HepG2 (cell line): ENCODE data around the gene METTL23. TPM values are rescaled to one million over a fixed set of nuclear protein-coding genes. Genes with fewer than 3 reads are reported as not detected.

Experiments used
- ATF5 ChIP-seq: sonication (generic); formaldehyde crosslinking; IDR thresholded peaks from 2 replicates; pipeline ENCODE4 v1.4.0; 2020; ENCODE audit warnings: mild to moderate bottlenecking, low read depth, missing genetic modification reagents
- CBFB ChIP-seq: sonication (generic); formaldehyde crosslinking; IDR thresholded peaks from 2 replicates; pipeline ENCODE4 v1.4.0; 2020; ENCODE audit warnings: missing genetic modification reagents
- EP300 ChIP-seq, 3 experiments: sonication (generic) in 1 of 3; formaldehyde crosslinking in 1 of 3; IDR thresholded peaks; 2 replicates each; pipeline versions ENCODE4 v1.5.1 to v1.6.1; 2011 to 2020; ENCODE audit warnings: low read depth in 2 of 3, low read length in 2 of 3, borderline replicate concordance in 1 of 3, improper control_type of control experiment in 1 of 3, mild to moderate bottlenecking in 1 of 3, missing genetic modification reagents in 1 of 3, moderate library complexity in 1 of 3
- FOXA3 ChIP-seq: IDR thresholded peaks from 2 replicates; pipeline ENCODE4 v1.6.1; 2016; ENCODE audit warnings: missing genetic modification reagents, missing compliant biosample characterization
- KMT2A ChIP-seq: sonication (generic); formaldehyde crosslinking; IDR thresholded peaks from 2 replicates; pipeline ENCODE4 v1.4.0; 2020; ENCODE audit warnings: missing genetic modification reagents
- NFRKB ChIP-seq: fragments of 450-650 bp; IDR thresholded peaks from 2 replicates; pipeline ENCODE4 v1.6.1; 2017
- NR2F1 ChIP-seq, 2 experiments: fragments of 450-650 bp in 1 of 2; formaldehyde crosslinking in 1 of 2; IDR thresholded peaks; 2 replicates each; pipeline versions ENCODE4 v1.5.0 to v1.6.1; 2016 to 2020; ENCODE audit warnings: mild to moderate bottlenecking in 1 of 2, missing compliant biosample characterization in 1 of 2, missing genetic modification reagents in 1 of 2, moderate library complexity in 1 of 2
- RBAK ChIP-seq: sonication (generic); formaldehyde crosslinking; IDR thresholded peaks from 2 replicates; pipeline ENCODE4 v1.5.1; 2020; ENCODE audit warnings: mild to moderate bottlenecking, missing genetic modification reagents
- RFX3 ChIP-seq: IDR thresholded peaks from 2 replicates; pipeline ENCODE4 v1.6.1; 2016; ENCODE audit warnings: missing biosample characterization, missing genetic modification reagents
- RXRA ChIP-seq: sonication (generic); formaldehyde crosslinking; IDR thresholded peaks from 2 replicates; pipeline ENCODE4 v1.5.1; 2020; ENCODE audit warnings: missing genetic modification reagents
- RXRB ChIP-seq: IDR thresholded peaks from 2 replicates; pipeline ENCODE4 v1.6.1; 2016; ENCODE audit warnings: borderline replicate concordance, missing genetic modification reagents, missing compliant biosample characterization
- SIX4 ChIP-seq: sonication (generic); formaldehyde crosslinking; IDR thresholded peaks from 2 replicates; pipeline ENCODE4 v1.4.0; 2020; ENCODE audit warnings: missing genetic modification reagents
- SNAPC2 ChIP-seq: sonication (generic); formaldehyde crosslinking; IDR thresholded peaks from 2 replicates; pipeline ENCODE4 v1.8.1; 2022; ENCODE audit warnings: mild to moderate bottlenecking, missing genetic modification reagents
- TBX3 ChIP-seq: fragments of 450-650 bp; IDR thresholded peaks from 2 replicates; pipeline ENCODE4 v1.6.1; 2017; ENCODE audit warnings: antibody characterized with exemption, mild to moderate bottlenecking, inconsistent platforms, borderline replicate concordance
- ZNF18 ChIP-seq: sonication (generic); formaldehyde crosslinking; IDR thresholded peaks from 2 replicates; pipeline ENCODE4 v1.8.0; 2022; ENCODE audit warnings: mild to moderate bottlenecking, missing genetic modification reagents; ENCODE audit not compliant: insufficient replicate concordance
- ZNF24 ChIP-seq: fragments of 450-650 bp; IDR thresholded peaks from 2 replicates; pipeline ENCODE4 v1.6.1; 2017; ENCODE audit warnings: antibody characterized with exemption, mild to moderate bottlenecking
- ZNF512B ChIP-seq: sonication (generic); formaldehyde crosslinking; IDR thresholded peaks from 2 replicates; pipeline ENCODE4 v1.5.1; 2020; ENCODE audit warnings: missing genetic modification reagents, mild to moderate bottlenecking, borderline replicate concordance
- ZNF564 ChIP-seq: sonication (generic); formaldehyde crosslinking; IDR thresholded peaks from 2 replicates; pipeline ENCODE4 v1.8.1; 2023; ENCODE audit warnings: mild to moderate bottlenecking, missing genetic modification reagents
- ZNF709 ChIP-seq: sonication (generic); formaldehyde crosslinking; IDR thresholded peaks from 2 replicates; pipeline ENCODE4 v1.5.0; 2020; ENCODE audit warnings: mild to moderate bottlenecking, missing genetic modification reagents
- polyA plus RNA-seq, 8 experiments: library from polyadenylated mRNA; depleted of rRNA in 3 of 8; stranded (reverse) in 7 of 8; unstranded in 1 of 8; fragments of >200 nt; fragmentation: Illumina TruSeq in 4 of 8; extraction: Trizol in 4 of 8; gene quantifications; 2 replicates each; pipeline versions ENCODE4 v1.2.1 to v1.2.3, GENCODE V29; 2011 to 2016; ENCODE audit warnings: low read depth in 4 of 8, missing spikeins in 1 of 8, mixed read lengths in 1 of 8; ENCODE audit not compliant: insufficient read depth in 1 of 8
- total RNA-seq, 5 experiments: library from RNA; depleted of rRNA; stranded (reverse); fragments of >200 nt; fragmentation: Illumina TruSeq; extraction: Trizol; gene quantifications; 2 replicates each; pipeline ENCODE4 v1.2.3, GENCODE V29; 2016; ENCODE audit warnings: low read depth in 1 of 5
- TF ChIP-seq, protein P1 (sequence below): IDR thresholded peaks from 2 replicates; pipeline ENCODE4 v1.6.1; 2018; ENCODE audit warnings: missing genetic modification reagents

The METTL23 gene
- total and polyA plus RNA-seq, 2 of the 13 experiments (the other 11 are each of a cell fraction or from before 2014, with no cell fraction given): 39.9 to 104 TPM

- peak; percentile 8; the same call in 1 of the 2 replicates for TF ChIP-seq TBX3
- TF ChIP-seq ZNF709 (CRISPR knock-in tag): peak; percentile 91
- no peak for TF ChIP-seq ZNF18 (CRISPR knock-in tag)
- TF ChIP-seq SIX4: no peak
- no peak for TF ChIP-seq NFRKB
- no peak; a peak in 1 of 4 replicates for TF ChIP-seq EP300 (IDR thresholded peaks at IDR 0.05; ENCODE audit: low read depth in 2 of 2, low read length in 2 of 2)
- TF ChIP-seq EP300 (CRISPR knock-in tag; IDR thresholded peaks at IDR 0.05; ENCODE audit: borderline replicate concordance): no peak
- TF ChIP-seq KMT2A (CRISPR knock-in tag): peak; percentile 77; the same call in 1 of the 2 replicates
- TF ChIP-seq, protein P1, sequence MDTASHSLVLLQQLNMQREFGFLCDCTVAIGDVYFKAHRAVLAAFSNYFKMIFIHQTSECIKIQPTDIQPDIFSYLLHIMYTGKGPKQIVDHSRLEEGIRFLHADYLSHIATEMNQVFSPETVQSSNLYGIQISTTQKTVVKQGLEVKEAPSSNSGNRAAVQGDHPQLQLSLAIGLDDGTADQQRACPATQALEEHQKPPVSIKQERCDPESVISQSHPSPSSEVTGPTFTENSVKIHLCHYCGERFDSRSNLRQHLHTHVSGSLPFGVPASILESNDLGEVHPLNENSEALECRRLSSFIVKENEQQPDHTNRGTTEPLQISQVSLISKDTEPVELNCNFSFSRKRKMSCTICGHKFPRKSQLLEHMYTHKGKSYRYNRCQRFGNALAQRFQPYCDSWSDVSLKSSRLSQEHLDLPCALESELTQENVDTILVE (CRISPR knock-in tag): no peak; the same call in 1 of the 2 replicates
- TF ChIP-seq ATF5 (CRISPR knock-in tag): 0 out of 2 replicates have a peak, but pooled peaks have one; percentile 68
- TF ChIP-seq FOXA3 (CRISPR knock-in tag): no peak
- TF ChIP-seq ZNF564: no peak; the same call in 1 of the 2 replicates
- TF ChIP-seq ZNF512B (CRISPR knock-in tag): no peak; the same call in 1 of the 2 replicates
- TF ChIP-seq NR2F1 (CRISPR knock-in tag; IDR thresholded peaks at IDR 0.05): no peak; a peak in 1 of 4 replicates
- TF ChIP-seq CBFB (CRISPR knock-in tag): peak; percentile 54
- no peak for TF ChIP-seq RFX3 (CRISPR knock-in tag)
- TF ChIP-seq SNAPC2 (CRISPR knock-in tag): no peak
- 0 out of 2 replicates have a peak, but pooled peaks have one; percentile 59 for TF ChIP-seq RXRA (CRISPR knock-in tag)
- TF ChIP-seq ZNF24: no peak
- peak; percentile 21; the same call in 1 of the 2 replicates for TF ChIP-seq RXRB (CRISPR knock-in tag)
- TF ChIP-seq RBAK (CRISPR knock-in tag): no peak
Measured at GRCh38 chr17:76726776-76727718, at the start of gene METTL23 (continued).
